GM12878 (cell line): Measurements from ENCODE around the gene MYO1E. TPM values are rescaled to one million over a fixed set of nuclear protein-coding genes. Genes with fewer than 3 reads are reported as not detected.
A peak's percentile ranks its signal among the peaks of the same experiment; 100 is the strongest.

ENCODE experiments used
- ATAC-seq: fragments of 200-7000 bp; cut with Tn5 transposase; 3 replicates; pipeline ENCODE4 v1.9.1; 2020; ENCODE audit warnings: mild to moderate bottlenecking, moderate library complexity
- BruUV-seq: library from RNA; stranded (reverse); fragments of 400-500 nt; replicated peaks from 2 replicates; lab custom pipeline; 2021; lab: Mats Ljungman, UMichigan
- CTCF ChIA-PET: fragments of 300-600 bp; sonication (Branson Sonifier 250); formaldehyde crosslinking; extraction: SDS; loops from one replicate; lab custom pipeline; 2021; ENCODE audit warnings: inconsistent platforms; lab: Yijun Ruan, JAX
- POLR2A ChIA-PET: fragments of 350-600 bp; formaldehyde crosslinking; extraction: SDS; loops from one replicate; lab custom pipeline; 2021; ENCODE audit warnings: inconsistent platforms; lab: Charles Lee
- RAD21 ChIA-PET: fragments of 300-600 bp; sonication (Branson Sonifier 250); formaldehyde crosslinking; loops from one replicate; lab custom pipeline; 2023; ENCODE audit warnings: antibody characterized with exemption; ENCODE audit not compliant: unreplicated experiment; lab: Charles Lee
- SMC1A ChIA-PET: fragments of 300-600 bp; sonication (Branson Sonifier 250); formaldehyde crosslinking; loops from one replicate; lab custom pipeline; 2023; ENCODE audit not compliant: unreplicated experiment, uncharacterized antibody; lab: Charles Lee
- DNase-seq: peaks from one replicate; pipeline ENCODE4 v3.0.0-alpha.2; 2011; ENCODE audit warnings: low read depth, low spot score
- FAIRE-seq: peaks from 3 replicates; lab custom pipeline; 2011; peaks lifted over from hg19 to GRCh38; lab: Jason Lieb, UNC
- H2AFZ ChIP-seq: 2 replicates; pipeline ENCODE4 v1.6.0; 2011; ENCODE audit warnings: low read depth, low read length, control low read depth; ENCODE audit not compliant: control insufficient read depth
- H3K27ac ChIP-seq: 2 replicates; pipeline ENCODE4 v1.5.1; 2011; ENCODE audit warnings: control low read depth; ENCODE audit not compliant: control insufficient read depth, insufficient read depth
- H3K27me3 ChIP-seq, 2 experiments: replicated peaks in 1 of 2; 2 replicates each; pipeline versions ENCODE4 v1.6.0 to v1.6.1; 2011; ENCODE audit warnings: low read length in 1 of 2; ENCODE audit not compliant: control insufficient read depth in 2 of 2, insufficient read depth in 2 of 2
- H3K36me3 ChIP-seq, 2 experiments: 2 replicates each; pipeline ENCODE4 v1.5.1; 2011; ENCODE audit warnings: low read length in 1 of 2; ENCODE audit not compliant: control insufficient read depth in 2 of 2, insufficient read depth in 2 of 2
- H3K4me1 ChIP-seq: 2 replicates; pipeline ENCODE4 v1.6.1; 2011; ENCODE audit warnings: mild to moderate bottlenecking, low read length, moderate library complexity, mixed read lengths; ENCODE audit not compliant: control insufficient read depth, insufficient read depth
- H3K4me2 ChIP-seq: 2 replicates; pipeline ENCODE4 v1.6.0; 2011; ENCODE audit warnings: control low read depth; ENCODE audit not compliant: control insufficient read depth, insufficient read depth
- H3K4me3 ChIP-seq: fragments of 200-600 bp; sonication (generic); 2 replicates; pipeline ENCODE4 v1.5.1; 2016
- H3K79me2 ChIP-seq: 2 replicates; pipeline ENCODE4 v1.6.0; 2011; ENCODE audit warnings: low read length; ENCODE audit not compliant: control insufficient read depth, insufficient read depth
- H3K9ac ChIP-seq: 2 replicates; pipeline ENCODE4 v1.8.0; 2011; ENCODE audit warnings: low read length, control low read depth, mixed read lengths; ENCODE audit not compliant: control insufficient read depth, insufficient read depth
- H3K9me3 ChIP-seq: replicated peaks from 3 replicates; pipeline ENCODE4 v1.5.1; 2011; ENCODE audit warnings: mild to moderate bottlenecking, low read length; ENCODE audit not compliant: control insufficient read depth, insufficient read depth
- H4K20me1 ChIP-seq: 2 replicates; pipeline ENCODE4 v1.6.0; 2011; ENCODE audit not compliant: control insufficient read depth, insufficient read depth
- CHD1 ChIP-seq: IDR thresholded peaks from 2 replicates; pipeline ENCODE4 v1.6.1; 2012; ENCODE audit warnings: low read depth, low read length, improper control_type of control experiment
- CHD4 ChIP-seq: fragments of 200-600 bp; sonication (generic); IDR thresholded peaks from 2 replicates; pipeline ENCODE4 v1.6.1; 2016; ENCODE audit warnings: mild to moderate bottlenecking
- FOXK2 ChIP-seq: fragments of 450-650 bp; IDR thresholded peaks from 2 replicates; pipeline ENCODE4 v1.6.1; 2017; ENCODE audit warnings: mild to moderate bottlenecking, moderate library complexity
- HCFC1 ChIP-seq: fragments of 150-350 bp; IDR thresholded peaks from 2 replicates; pipeline ENCODE4 v1.6.1; 2014; ENCODE audit warnings: low read length
- NFIC ChIP-seq: IDR thresholded peaks from 2 replicates; pipeline ENCODE4 v1.6.1; 2012; ENCODE audit warnings: low read depth, mild to moderate bottlenecking, inconsistent platforms, low read length, moderate library complexity
- PML ChIP-seq: IDR thresholded peaks from 2 replicates; pipeline ENCODE4 v1.6.1; 2012; ENCODE audit warnings: low read length, inconsistent platforms
- RUNX3 ChIP-seq: IDR thresholded peaks from 2 replicates; pipeline ENCODE4 v1.6.1; 2012; ENCODE audit warnings: low read length, inconsistent platforms
- WGBS: methylation state at CpG from one replicate; pipeline ENCODE4 v1.1.6; 2016; ENCODE audit warnings: low lambda C conversion rate; ENCODE audit not compliant: insufficient replicate concordance, insufficient coverage; ENCODE audit errors: missing lambda C conversion rate; 5-methylcytosine and 5-hydroxymethylcytosine counted together
- in situ Hi-C: fragments of 300-500 bp; cut with MboI; formaldehyde crosslinking; loops from 9 replicates; pipeline ENCODE4 v1.14.3; 2018; ENCODE audit warnings: mixed read lengths
- intact Hi-C: fragments of 100-400 bp; cut with micrococcal nuclease; formaldehyde crosslinking; loops from one replicate; pipeline ENCODE4 v1.14.2; 2022; ENCODE audit not compliant: unreplicated experiment
- polyA plus RNA-seq, 11 experiments: library from polyadenylated mRNA; depleted of rRNA in 4 of 11; unstranded in 6 of 11; stranded (reverse) in 5 of 11; fragments of >200 nt; fragmentation: Nextera tagmentation in 4 of 11; fragmentation: Illumina TruSeq in 1 of 11; extraction: Ambion mirVana in 4 of 11; extraction: Trizol in 1 of 11; gene quantifications; 1 replicate in 1 of 11; 2 replicates in 10 of 11; pipeline versions ENCODE4 v1.2.1 to v1.2.3, GENCODE V29; 2011 to 2016; ENCODE audit warnings: inconsistent platforms in 2 of 11, missing spikeins in 2 of 11, low read depth in 1 of 11
- total RNA-seq, 4 experiments: library from RNA; depleted of rRNA in 3 of 4; stranded (reverse); fragments of >200 nt in 3 of 4; fragmentation: Illumina TruSeq in 1 of 4; extraction: Trizol in 1 of 4; gene quantifications; 2 replicates each; pipeline versions ENCODE4 v1.2.1 to v1.2.3, GENCODE V29; 2013 to 2021

The MYO1E gene
- total and polyA plus RNA-seq, 10 of the 15 experiments (the other 5 are each of a cell fraction or from before 2014, with no cell fraction given): 10.3 to 266 (median 64.9) TPM

- Histone ChIP-seq H3K79me2 (no peaks in the 10 kb centered on the region), H3K27ac (peak overlapping the region; percentile 4; the same call in 1 of the 2 replicates), H3K4me2 (no peak overlapping the region), H2AFZ (no peak overlapping the region), H3K27me3 (no peaks in the 10 kb centered on the region), H3K36me3 (peaks cover 13 to 38% of the 10 kb centered on the region in 2 experiments), H3K4me1 (no peaks in the 10 kb centered on the region; the same call in 1 of the 2 replicates), H4K20me1 (no peaks in the 10 kb centered on the region), H3K9me3 (peaks cover 1% of the 10 kb centered on the region; the same call in 2 of the 3 replicates), H3K4me3 (no peak overlapping the region), H3K9ac (no peak overlapping the region)
- no peak for DNase-seq
- intact Hi-C loops (no loop called here), in situ Hi-C loops (no loop called here)
- no peak; the same call in 2 of the 3 replicates for ATAC-seq
- SMC1A ChIA-PET: interaction anchor here (1.3 to 2.1 kb wide), 3 partner anchors 220 to 324 kb away, joined by 5 to 6 read pairs (median 5); no protein-coding TSS in a partner anchor
- no TSS peak for BruUV-seq
- 28% methylated on average over 4 of the region's 4 CpGs for WGBS
- no peak for TF ChIP-seq CHD1
- no peak for TF ChIP-seq HCFC1
- TF ChIP-seq RUNX3: 0 out of 2 replicates have a peak, but pooled peaks have one; percentile 0
- TF ChIP-seq PML: no peak
- no peak for FAIRE-seq
- POLR2A ChIA-PET: no interaction called here
- RAD21 ChIA-PET: interaction anchor here (1.0 kb wide), 1 partner anchor 197 kb away, joined by 4 read pairs; no protein-coding TSS in a partner anchor
- CTCF ChIA-PET: interaction anchor here (3.1 kb wide), 1 partner anchor 70 kb away, joined by 7 read pairs; no protein-coding TSS in a partner anchor
Measured at GRCh38 chr15:59177317-59177660, 195.4 kb downstream of the MYO1E start.

- Histone ChIP-seq H3K9ac (no peak overlapping the region), H3K4me1 (no peaks in the 10 kb centered on the region; the same call in 1 of the 2 replicates), H3K27ac (no peak overlapping the region), H2AFZ (no peak overlapping the region), H3K27me3 (no peaks in the 10 kb centered on the region), H3K36me3 (peaks cover 14 to 37% of the 10 kb centered on the region in 2 experiments), H4K20me1 (no peaks in the 10 kb centered on the region), H3K4me3 (no peak overlapping the region), H3K9me3 (peaks cover under 1% of the 10 kb centered on the region; the same call in 2 of the 3 replicates), H3K79me2 (no peaks in the 10 kb centered on the region), H3K4me2 (no peak overlapping the region)
- 48% methylated on average over 9 of the region's 9 CpGs for WGBS
- ChIA-PET RAD21 (interaction anchor here (1.0 kb wide), 1 partner anchor 197 kb away, joined by 4 read pairs; no protein-coding TSS in a partner anchor), POLR2A (interaction anchor here (0.7 kb wide), 1 partner anchor 193 kb away, joined by 4 read pairs; no protein-coding TSS in a partner anchor), CTCF (interaction anchor here (0.7 to 3.1 kb wide), 4 partner anchors 70 to 317 kb away, joined by 3 to 7 read pairs (median 4); no protein-coding TSS in a partner anchor), SMC1A (interaction anchor here (0.7 to 2.1 kb wide), 4 partner anchors 44 to 324 kb away, joined by 3 to 6 read pairs (median 5); no protein-coding TSS in a partner anchor)
- no TSS peak for BruUV-seq
- in situ Hi-C loops (no loop called here), intact Hi-C loops (no loop called here)
- DNase-seq: no peak
- TF ChIP-seq FOXK2: no peak
- no peak for TF ChIP-seq CHD4
- TF ChIP-seq RUNX3: peak; percentile 20; the same call in 1 of the 2 replicates
- peak; percentile 39; the same call in 1 of the 2 replicates for TF ChIP-seq NFIC
- no peak for FAIRE-seq
- ATAC-seq: no peak
Measured at GRCh38 chr15:59176653-59177316, 195.9 kb downstream of the MYO1E start.
